ENCODE data around the gene MAGI1.

DNA sequence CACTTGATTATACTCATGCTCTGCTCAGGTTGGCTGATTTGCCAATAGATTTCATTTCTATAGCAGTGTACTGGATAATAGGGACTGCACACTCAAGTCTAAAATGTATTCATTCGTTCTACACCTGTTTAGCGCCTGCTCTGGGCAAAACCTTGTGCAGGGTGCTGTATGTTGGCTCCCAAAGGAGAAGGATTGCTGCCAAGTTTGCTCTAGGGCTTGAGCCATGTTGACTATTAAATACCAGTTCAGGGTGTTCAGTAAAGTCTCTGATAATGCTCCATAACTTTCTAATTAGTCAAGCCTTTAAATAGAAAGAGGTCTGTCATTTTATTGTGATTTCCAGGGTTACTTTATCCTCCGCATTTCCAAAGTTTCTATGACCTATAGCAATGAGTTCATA is 470.2 kb downstream of the MAGI1 start:
- TF ChIP-seq, protein P1, sequence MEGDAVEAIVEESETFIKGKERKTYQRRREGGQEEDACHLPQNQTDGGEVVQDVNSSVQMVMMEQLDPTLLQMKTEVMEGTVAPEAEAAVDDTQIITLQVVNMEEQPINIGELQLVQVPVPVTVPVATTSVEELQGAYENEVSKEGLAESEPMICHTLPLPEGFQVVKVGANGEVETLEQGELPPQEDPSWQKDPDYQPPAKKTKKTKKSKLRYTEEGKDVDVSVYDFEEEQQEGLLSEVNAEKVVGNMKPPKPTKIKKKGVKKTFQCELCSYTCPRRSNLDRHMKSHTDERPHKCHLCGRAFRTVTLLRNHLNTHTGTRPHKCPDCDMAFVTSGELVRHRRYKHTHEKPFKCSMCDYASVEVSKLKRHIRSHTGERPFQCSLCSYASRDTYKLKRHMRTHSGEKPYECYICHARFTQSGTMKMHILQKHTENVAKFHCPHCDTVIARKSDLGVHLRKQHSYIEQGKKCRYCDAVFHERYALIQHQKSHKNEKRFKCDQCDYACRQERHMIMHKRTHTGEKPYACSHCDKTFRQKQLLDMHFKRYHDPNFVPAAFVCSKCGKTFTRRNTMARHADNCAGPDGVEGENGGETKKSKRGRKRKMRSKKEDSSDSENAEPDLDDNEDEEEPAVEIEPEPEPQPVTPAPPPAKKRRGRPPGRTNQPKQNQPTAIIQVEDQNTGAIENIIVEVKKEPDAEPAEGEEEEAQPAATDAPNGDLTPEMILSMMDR (IDR thresholded peaks at IDR 0.05): no peak
- TF ChIP-seq EP300 (IDR thresholded peaks at IDR 0.05; ENCODE audit: borderline replicate concordance in 1 of 2, low read depth in 1 of 2, low read length in 1 of 2): no peak
- no peak for TF ChIP-seq SMC3 (IDR thresholded peaks at IDR 0.05; ENCODE audit: low read depth, low read length)
- TF ChIP-seq, protein P2, sequence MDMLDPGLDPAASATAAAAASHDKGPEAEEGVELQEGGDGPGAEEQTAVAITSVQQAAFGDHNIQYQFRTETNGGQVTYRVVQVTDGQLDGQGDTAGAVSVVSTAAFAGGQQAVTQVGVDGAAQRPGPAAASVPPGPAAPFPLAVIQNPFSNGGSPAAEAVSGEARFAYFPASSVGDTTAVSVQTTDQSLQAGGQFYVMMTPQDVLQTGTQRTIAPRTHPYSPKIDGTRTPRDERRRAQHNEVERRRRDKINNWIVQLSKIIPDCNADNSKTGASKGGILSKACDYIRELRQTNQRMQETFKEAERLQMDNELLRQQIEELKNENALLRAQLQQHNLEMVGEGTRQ (IDR thresholded peaks at IDR 0.05; ENCODE audit: borderline replicate concordance, low read depth, low read length): no peak
- TF ChIP-seq, protein P3, sequence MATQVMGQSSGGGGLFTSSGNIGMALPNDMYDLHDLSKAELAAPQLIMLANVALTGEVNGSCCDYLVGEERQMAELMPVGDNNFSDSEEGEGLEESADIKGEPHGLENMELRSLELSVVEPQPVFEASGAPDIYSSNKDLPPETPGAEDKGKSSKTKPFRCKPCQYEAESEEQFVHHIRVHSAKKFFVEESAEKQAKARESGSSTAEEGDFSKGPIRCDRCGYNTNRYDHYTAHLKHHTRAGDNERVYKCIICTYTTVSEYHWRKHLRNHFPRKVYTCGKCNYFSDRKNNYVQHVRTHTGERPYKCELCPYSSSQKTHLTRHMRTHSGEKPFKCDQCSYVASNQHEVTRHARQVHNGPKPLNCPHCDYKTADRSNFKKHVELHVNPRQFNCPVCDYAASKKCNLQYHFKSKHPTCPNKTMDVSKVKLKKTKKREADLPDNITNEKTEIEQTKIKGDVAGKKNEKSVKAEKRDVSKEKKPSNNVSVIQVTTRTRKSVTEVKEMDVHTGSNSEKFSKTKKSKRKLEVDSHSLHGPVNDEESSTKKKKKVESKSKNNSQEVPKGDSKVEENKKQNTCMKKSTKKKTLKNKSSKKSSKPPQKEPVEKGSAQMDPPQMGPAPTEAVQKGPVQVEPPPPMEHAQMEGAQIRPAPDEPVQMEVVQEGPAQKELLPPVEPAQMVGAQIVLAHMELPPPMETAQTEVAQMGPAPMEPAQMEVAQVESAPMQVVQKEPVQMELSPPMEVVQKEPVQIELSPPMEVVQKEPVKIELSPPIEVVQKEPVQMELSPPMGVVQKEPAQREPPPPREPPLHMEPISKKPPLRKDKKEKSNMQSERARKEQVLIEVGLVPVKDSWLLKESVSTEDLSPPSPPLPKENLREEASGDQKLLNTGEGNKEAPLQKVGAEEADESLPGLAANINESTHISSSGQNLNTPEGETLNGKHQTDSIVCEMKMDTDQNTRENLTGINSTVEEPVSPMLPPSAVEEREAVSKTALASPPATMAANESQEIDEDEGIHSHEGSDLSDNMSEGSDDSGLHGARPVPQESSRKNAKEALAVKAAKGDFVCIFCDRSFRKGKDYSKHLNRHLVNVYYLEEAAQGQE (IDR thresholded peaks at IDR 0.05; ENCODE audit: low read depth, low read length): no peak
- TF ChIP-seq CHD2 (IDR thresholded peaks at IDR 0.05; ENCODE audit: low read length, partially characterized antibody): no peak
- no peak for TF ChIP-seq MXI1 (IDR thresholded peaks at IDR 0.05; ENCODE audit: low read depth, low read length)
- TF ChIP-seq, protein P4, sequence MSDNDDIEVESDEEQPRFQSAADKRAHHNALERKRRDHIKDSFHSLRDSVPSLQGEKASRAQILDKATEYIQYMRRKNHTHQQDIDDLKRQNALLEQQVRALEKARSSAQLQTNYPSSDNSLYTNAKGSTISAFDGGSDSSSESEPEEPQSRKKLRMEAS (IDR thresholded peaks at IDR 0.05; ENCODE audit: low read depth): no peak
- TF ChIP-seq RFX5 (IDR thresholded peaks at IDR 0.05; ENCODE audit: low read length): no peak
- no peak for TF ChIP-seq POLR2AphosphoS5 (IDR thresholded peaks at IDR 0.05; ENCODE audit: low read depth, low read length)
- no peak for TF ChIP-seq RCOR1 (IDR thresholded peaks at IDR 0.05; ENCODE audit: low read length)
- no peak for TF ChIP-seq ELF1 (IDR thresholded peaks at IDR 0.05)
- no peak for TF ChIP-seq FOXM1 (IDR thresholded peaks at IDR 0.05; ENCODE audit: low read depth)
- no peak for TF ChIP-seq TCF12 (IDR thresholded peaks at IDR 0.05)

All from SK-N-SH (cell line).